Activated CD8-positive, alpha-beta memory T cell treated with anti-CD3 and anti-CD28 coated beads for 4 hours (primary cell): Measurements from ENCODE around the gene IL12B.
"Not testable (repeated sequence)": the region's sequence is repeated elsewhere in the genome, so short reads cannot be mapped to it uniquely, and the experiment has no call there.

ENCODE experiments used
- DNase-seq, 2 donors: peaks; one replicate each; pipeline ENCODE4 v3.0.0-alpha.2; 2020; ENCODE audit warnings: low read depth in 2 of 2

The IL12B gene

GRCh38 chr5:159330131-159330800, at the start of gene IL12B:
Gene IL12B (minus strand): TSS chr5:159330487. CDS start chr5:159326782, 3,705 bp downstream.
- no peak for DNase-seq

GRCh38 chr5:159377653-159378052, 47.4 kb upstream of the IL12B start:
- no peak for DNase-seq

DNA sequence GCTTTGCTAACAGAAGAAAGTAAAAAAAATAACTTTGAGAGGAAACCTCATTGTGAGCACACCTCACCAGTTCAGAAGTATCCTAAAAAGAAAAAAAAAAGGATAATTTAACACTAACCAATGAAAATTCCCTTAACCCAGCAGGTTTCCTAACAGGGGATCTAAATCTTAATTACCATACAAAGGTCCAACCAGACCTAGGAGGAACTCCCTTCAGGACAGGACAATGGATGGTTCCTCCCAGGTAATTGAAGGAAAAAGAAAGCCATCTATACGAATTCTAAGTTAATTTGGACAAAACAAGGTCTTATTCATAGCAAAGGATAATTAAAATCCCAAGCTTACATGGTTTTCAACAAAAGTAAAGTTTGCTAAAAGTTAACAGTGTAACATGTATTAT, 37.6 kb upstream of the IL12B start:
- not testable (repeated sequence) for DNase-seq

GRCh38 chr5:159366776-159367175, 36.5 kb upstream of the IL12B start:
- not testable (repeated sequence) for DNase-seq

DNA sequence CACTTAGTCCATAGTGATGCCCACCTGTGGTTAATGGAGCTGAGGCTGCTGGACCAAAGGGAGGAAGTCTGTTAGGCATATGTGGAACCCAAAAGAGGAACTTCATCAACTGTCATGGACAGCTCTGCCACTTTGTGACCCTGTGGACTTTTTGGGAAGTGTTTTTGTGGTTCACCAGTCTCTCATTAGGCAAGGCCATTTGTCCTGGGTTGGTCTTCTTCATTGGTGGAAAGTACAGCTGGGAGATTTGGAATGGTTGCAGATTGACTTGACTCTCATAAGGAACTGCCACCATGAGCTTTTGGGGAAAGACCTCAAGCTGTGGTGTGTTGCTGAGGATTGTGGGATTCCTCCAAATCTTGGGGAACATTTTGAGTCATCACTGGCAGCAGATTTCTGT, 31.9 kb upstream of the IL12B start:
- DNase-seq: no peak

- not testable (repeated sequence) for DNase-seq
Observed at GRCh38 chr5:159359871-159360270, 29.6 kb upstream of the IL12B start.

- DNase-seq: no peak
Observed at GRCh38 chr5:159359408-159359807, 29.1 kb upstream of the IL12B start.

- DNase-seq: no peak
Observed at GRCh38 chr5:159353661-159354252, 23.5 kb upstream of the IL12B start.

DNA sequence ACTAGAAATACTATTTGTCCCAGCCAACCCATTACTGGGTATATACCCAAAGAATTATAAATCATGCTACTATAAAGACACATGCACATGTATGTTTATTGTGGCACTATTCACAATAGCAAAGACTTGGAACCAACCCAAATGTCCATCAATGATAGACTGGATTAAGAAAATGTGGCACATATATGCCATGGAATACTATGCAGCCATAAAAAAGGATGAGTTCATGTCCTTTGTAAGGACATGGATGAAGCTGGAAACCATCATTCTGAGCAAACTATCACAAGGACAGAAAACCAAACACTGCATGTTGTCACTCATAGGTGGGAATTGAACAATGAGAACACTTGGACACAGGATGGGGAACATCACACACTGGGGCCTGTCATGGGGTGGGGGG, 20.4 kb upstream of the IL12B start:
- not testable (repeated sequence) for DNase-seq

GRCh38 chr5:159350216-159350615, 19.9 kb upstream of the IL12B start:
- DNase-seq: not testable (repeated sequence)

- no peak for DNase-seq
Observed at GRCh38 chr5:159345861-159346260, 15.6 kb upstream of the IL12B start.

DNA sequence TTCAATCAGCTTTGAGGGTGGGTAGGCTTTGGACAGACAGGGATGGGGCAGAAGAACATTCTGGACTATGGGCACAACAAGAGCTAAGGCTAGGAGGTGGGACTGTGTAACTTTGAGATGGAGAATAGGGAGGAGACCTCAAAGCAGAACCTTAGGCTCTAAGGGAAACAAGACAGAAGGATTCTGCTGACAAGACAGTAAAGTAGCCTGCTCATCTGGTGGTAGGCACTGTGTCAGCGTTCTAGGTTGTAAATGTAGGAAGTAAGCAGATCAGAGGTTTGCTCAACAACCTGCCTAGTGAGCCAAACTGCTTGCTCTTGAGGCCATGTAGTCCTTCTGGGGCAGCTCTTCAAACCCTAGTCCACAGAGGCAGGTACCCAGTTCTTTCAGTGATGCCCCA, 15.0 kb upstream of the IL12B start:
- DNase-seq: no peak

DNA sequence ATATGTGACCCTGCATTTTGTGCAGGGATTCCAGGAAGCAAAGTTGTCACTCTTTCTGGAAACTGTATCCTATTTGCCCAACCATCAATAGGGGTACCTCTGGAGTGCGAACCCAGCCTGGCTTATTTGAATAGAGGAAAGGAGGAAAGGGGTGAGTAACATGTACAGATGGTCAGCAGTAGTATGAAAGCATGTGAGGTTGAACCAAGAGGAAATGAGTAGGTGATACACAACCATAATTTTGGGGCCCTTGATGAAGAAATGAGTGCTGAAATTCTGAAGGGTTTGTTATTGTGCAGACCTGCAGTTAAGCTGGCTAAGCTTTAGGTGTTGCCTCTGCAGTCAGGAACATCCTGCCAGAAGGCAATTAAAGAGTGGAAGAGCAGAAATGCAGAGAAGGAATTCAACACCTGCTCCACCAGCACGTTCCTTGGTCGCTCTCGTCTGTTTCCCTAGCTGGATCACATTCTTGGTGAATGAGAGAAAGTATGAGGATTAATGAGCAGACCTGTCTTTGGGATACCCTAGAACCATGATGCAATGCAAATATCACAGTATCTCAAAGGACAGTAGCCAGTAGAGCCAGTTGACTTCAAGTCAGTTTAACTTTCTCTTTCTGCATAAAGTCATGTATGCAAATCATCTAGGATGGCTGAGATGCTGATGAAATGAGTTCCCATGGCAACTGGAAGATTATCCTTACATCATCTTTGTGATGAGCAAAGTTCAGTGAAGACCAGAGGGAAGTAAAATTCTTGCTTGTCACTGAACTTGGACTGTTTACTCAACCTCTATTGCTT, 13.2 kb upstream of the IL12B start:
- DNase-seq: no peak

GRCh38 chr5:159342840-159343239, 12.6 kb upstream of the IL12B start:
- no peak for DNase-seq

DNA sequence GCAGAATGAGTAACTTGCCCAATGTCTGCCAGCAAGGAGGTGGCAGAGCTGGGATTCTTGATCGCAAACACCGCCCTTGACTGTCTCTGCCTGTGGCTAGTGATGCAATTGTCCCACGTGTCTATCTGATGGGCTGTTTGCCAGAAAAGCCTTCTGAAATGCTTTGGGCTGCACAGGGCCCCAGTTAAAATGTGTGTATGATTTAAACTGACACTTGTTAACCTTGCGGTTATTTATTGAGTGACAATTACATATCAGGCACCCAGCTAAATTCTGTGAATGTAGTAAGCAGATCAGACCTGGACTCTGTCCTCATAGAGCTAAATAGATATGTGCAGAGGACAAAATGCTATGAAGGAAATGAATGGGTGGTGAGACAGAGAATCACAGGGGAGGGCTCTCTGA, 11.6 kb upstream of the IL12B start:
- peak; percentile 25 to 55 for DNase-seq

GRCh38 chr5:159341145-159341544, 10.9 kb upstream of the IL12B start:
- no peak for DNase-seq

GRCh38 chr5:159340511-159340910, 10.2 kb upstream of the IL12B start:
- DNase-seq: no peak

DNA sequence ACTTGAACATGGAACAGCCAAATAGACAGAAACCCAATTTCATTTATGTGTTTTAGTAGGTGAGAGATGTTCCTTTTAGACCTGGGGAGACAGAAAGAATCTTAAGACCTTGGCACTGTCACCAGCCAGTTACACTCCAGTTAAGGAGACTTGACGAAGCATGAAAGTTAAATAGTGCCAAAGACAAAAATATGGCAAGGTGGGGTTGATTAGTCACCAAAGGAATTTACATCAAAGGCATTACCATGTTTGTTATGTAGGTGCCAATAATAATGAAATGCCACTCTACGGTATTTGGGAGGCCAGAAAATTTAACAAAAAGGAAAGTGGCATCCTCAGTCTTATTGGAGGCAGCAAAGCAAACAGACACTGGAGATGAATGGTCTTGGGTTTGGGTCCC, 9.2 kb upstream of the IL12B start:
- DNase-seq: no peak

DNA sequence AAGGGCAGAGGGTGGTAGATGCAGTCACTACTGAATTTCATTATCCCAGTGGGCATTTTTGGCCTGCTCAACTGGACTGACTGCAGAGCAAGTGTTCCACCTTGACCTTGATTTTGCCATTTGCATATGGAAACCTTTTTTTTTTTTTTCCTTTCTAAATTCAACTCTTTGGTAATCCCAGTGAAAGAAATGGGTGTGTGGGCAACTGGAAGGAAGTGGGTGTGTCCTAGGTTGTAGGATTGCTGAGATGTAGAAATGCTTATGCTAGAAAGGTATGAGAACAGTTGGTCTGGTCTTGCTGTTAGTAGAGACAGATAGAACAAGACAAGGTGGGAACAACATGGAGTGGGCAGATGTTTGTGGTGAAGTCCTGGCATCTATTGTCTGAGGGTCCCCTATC, 7.8 kb upstream of the IL12B start:
- DNase-seq: no peak

DNA sequence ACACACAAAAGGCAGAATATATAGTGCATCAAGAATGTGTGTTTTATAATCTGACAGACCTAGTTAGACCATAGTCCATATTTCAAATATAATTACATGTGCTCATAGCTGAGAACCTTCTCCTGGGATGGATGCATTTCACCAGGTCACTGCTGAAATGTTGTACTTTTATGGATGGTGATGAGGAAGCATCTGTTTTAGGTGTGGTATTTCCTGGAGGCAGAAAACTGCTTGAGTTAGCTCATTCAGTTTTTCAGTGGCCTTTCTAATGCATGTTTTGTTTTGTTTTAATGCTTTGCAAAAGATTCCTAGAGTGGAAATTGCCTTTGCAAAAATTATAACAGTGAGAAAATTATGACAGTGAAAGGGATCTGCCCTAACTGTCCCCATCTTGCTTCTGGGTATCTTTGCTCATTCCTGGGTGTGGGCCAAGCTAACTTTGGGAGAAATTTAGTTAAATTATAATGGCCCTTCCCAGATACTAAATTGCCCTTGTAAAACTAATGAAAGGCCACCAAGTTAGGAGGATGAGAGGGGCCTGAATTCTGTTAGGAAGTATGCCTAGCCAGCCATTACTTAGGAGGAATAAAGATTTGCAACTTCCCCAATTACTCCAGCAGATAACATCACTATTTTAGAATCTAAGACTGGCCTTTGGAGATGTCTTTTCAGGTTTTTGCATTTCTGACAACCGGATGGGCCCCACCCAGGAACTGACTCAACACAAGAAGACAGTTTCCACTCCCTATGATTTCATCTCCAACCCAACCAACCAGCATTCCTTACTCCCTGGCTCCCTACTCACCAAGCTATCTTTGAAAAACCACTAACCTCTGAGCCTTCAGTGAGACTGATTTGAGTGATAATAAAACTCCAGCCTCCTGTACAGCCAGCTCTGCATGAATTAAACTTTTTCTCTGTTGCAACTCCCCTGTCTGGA, 7.0 kb upstream of the IL12B start:
- DNase-seq: no peak

- no peak for DNase-seq
Observed at GRCh38 chr5:159336586-159336985, 6.3 kb upstream of the IL12B start.

GRCh38 chr5:159333545-159333925, 3.2 kb upstream of the IL12B start:
- DNase-seq: no peak
